IPS-18c (cell line): Measurements from ENCODE around the gene OPN5.
"Not testable (repeated sequence)": the region's sequence is repeated elsewhere in the genome, so short reads cannot be mapped to it uniquely, and the experiment has no call there.

ENCODE experiments used
- H3K4me3 ChIP-seq: 2 replicates; pipeline ENCODE4 v1.7.0; 2013; ENCODE audit warnings: low read depth, mild to moderate bottlenecking, low read length, moderate library complexity; ENCODE audit not compliant: insufficient read depth
- H3K9me3 ChIP-seq: one replicate; pipeline ENCODE4 v1.6.1; 2013; ENCODE audit warnings: mild to moderate bottlenecking, low read length, moderate library complexity; ENCODE audit not compliant: control insufficient read depth, insufficient read depth

OPN5 gene, protein sequence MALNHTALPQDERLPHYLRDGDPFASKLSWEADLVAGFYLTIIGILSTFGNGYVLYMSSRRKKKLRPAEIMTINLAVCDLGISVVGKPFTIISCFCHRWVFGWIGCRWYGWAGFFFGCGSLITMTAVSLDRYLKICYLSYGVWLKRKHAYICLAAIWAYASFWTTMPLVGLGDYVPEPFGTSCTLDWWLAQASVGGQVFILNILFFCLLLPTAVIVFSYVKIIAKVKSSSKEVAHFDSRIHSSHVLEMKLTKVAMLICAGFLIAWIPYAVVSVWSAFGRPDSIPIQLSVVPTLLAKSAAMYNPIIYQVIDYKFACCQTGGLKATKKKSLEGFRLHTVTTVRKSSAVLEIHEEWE

DNA sequence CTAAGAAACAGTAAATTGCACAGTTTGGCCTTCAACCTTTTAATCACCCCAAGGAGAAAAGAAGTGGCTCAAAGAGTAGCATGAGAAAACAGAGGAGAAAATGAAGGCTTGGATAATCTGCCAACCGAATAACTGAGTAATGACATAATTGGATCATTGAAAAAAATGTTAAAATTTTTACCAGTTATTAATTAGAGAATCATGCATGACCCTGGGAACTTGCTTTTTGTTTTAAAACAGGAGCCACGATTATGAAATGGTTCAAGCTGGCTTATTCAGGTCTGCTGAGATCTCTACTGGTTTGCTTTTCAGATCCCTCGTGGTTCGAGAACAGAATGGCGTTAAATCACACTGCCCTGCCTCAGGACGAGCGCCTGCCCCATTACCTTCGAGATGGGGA lies at the start of gene OPN5:
TSS of gene OPN5 (plus strand) at position 301 of the 400 bp plus-strand sequence. CDS start at position 336, 35 bp downstream.
- no peak within 1 kb of the TSS for H3K4me3 ChIP-seq
- no peaks in the 10 kb centered on the region for H3K9me3 ChIP-seq

DNA sequence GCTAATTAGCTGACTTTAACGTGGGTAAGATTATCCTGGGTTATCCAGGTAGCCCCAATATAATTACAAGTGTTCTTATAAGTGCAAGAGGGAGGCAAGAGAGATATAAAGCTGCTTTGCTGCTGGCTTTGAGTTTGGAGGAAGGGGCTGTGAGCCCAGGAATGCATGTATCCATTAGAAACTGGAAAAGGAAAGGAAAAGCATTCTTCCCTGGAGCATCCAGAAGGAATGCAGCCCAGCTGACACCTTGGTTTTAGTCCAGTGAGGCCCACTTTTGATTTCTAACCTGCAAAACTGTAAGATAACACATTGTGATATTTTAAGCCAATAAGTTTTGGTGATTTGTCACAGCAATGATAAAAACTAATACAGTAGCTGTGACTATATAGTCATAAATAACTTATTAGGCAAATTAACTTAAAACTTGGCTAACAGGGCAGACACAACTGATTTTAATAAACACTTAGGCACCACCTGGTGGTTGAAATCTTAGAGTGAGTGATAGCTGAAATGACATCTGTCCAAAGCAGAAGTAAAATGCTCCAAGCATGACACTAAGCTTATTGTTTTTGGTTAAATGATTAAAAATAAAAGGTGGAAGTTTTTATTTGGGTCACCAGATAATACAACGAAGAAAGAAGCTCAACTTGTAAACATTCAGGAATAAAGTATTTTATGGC lies 47.8 kb upstream of the OPN5 start:
- H3K9me3 ChIP-seq, result peaks cover 3% of the 10 kb centered on the region
- H3K4me3 ChIP-seq, result no peak overlapping the region

GRCh38 chr6:47734831-47735481 lies 46.9 kb upstream of the OPN5 start:
- Histone ChIP-seq H3K9me3 (peaks cover 3% of the 10 kb centered on the region), H3K4me3 (no peak overlapping the region)

DNA sequence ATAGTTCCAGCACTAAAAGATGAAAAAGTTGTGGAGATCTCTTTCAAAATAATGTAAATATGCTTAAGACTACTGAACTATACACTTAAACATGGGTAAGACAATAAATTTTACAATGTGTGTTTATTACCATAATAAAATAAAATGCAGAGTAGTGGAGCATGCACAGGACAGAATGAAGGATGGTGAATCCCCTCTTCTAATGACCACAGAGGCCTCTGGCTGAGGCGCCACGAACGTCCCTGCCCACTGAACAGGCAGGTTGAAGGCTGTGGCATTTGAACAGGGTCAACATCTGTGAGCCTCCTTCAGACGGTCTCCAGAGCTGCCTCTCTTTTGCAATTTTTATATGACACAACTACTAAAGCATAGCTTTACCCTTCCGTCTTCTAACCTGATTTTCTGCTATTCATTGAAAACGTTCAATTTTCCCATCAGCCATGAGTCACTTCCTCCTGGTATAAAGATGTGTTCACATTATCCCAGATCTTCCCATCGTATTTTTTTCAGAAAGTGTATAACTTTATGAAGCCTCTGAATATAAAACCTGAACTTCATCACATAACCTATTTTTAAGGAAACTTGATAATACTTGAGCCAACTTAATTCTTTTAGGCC lies 45.6 kb upstream of the OPN5 start:
- peaks cover 3% of the 10 kb centered on the region for H3K9me3 ChIP-seq
- H3K4me3 ChIP-seq, result no peak overlapping the region

DNA sequence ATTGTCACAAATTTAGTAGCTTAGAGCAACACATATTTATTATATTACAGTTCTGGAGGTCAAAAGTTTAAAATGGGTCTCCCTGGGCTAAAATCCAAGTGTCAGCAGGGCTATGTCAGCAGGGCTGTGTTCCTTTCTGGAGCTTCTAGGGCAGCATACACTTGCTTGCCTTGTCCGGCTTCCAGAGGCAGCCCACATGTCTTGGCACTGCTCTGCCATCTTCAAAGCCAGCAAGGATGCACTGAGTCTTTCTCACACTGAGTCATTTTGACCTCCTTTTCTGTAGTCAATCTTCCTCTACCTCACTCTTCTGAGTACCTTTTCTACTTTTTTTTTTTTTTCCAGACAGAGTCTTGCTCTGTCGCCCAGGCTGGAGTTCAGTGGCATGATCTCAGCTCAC lies 44.4 kb upstream of the OPN5 start:
- no peak overlapping the region for H3K4me3 ChIP-seq
- H3K9me3 ChIP-seq, result peaks cover 3% of the 10 kb centered on the region

DNA sequence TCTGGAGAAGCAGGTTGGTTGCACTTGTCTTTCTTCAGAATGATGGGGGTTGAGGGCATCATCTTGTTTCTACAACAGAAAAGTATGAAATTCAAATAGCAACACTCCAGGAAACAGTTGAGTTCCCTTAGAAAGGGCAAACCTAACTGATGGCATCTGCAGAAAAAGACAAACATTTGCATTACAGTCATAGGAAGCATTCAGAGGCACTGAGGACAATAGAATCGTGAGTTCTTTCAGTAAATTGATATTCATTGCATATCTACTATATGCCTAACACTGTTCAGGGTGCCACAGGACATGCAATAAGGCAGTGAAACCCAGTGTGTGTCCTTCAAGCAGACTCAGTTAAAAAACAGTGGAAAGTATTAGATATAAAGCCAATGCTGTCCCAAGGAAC lies 41.1 kb upstream of the OPN5 start:
- H3K9me3 ChIP-seq, result peaks cover 3% of the 10 kb centered on the region
- H3K4me3 ChIP-seq, result no peak overlapping the region

DNA sequence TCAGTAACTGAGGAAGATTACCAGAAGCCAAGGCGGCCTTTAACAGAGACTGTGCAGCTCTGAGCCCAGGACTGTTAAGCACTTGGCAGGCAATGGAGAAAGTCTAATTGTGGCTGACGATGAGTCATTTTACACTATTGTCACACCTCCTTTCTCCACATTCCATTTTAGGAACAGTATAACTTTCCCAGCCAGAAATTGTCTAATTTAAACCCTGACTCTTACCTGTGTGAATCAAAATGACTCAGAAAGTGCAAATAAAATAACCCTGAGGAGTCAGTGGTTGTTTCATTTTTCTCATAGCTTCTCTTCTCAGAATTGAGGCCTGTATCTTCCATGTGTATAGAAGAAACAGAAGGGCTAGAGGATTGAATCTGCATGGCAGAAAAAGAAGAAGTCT lies 40.0 kb upstream of the OPN5 start:
- peaks cover 5% of the 10 kb centered on the region for H3K9me3 ChIP-seq

GRCh38 chr6:47743744-47744143 lies 38.1 kb upstream of the OPN5 start:
- H3K4me3 ChIP-seq, result no peak overlapping the region
- peaks cover 2% of the 10 kb centered on the region for H3K9me3 ChIP-seq

More for the DNA sequence above, 40.0 kb upstream of the OPN5 start:
- no peak overlapping the region for H3K4me3 ChIP-seq

DNA sequence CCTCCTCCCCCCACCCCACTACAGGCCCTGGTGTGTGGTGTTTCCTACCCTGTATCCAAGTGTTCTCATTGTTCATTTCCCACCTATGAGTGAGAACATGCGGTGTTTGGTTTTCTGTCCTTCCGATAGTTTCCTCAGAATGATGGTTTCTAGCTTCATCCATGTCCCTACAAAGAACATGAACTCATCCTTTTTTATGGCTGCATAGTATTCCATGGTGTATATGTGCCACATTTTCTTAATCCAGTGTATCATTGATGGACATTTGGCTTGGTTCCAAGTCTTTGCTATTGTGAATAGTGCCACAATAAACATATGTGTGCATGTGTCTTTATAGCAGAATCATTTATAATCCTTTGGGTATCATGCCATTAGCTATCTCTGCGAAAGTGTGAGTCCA lies 36.6 kb upstream of the OPN5 start:
- H3K9me3 ChIP-seq, H3K4me3 ChIP-seq: not testable (repeated sequence)

DNA sequence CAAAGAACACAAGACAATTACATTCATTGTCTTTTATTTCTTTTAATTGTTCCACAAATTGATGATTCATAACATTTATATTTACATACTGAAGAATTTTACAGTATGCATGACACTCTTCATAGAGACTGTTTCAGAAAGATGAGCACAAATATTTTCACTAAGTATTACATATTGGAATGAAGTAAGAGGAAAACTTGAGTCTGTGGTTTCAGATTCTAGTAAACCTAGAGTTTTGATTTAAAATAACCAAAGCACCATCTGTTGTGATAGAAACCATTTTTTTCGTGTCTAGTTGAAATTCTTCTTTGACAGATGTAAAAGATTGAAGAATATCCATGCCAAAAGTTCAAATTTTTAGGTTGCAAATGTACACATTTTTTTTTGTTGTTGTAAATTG lies 32.1 kb upstream of the OPN5 start:
- Histone ChIP-seq H3K9me3 (peaks cover 4% of the 10 kb centered on the region), H3K4me3 (no peak overlapping the region)

GRCh38 chr6:47752801-47753200 lies 29.0 kb upstream of the OPN5 start:
- peaks cover 2% of the 10 kb centered on the region for H3K9me3 ChIP-seq
- H3K4me3 ChIP-seq, result no peak overlapping the region

GRCh38 chr6:47759364-47759763 lies 22.5 kb upstream of the OPN5 start:
- Histone ChIP-seq H3K9me3 (no peaks in the 10 kb centered on the region), H3K4me3 (no peak overlapping the region)

- no peaks in the 10 kb centered on the region for H3K9me3 ChIP-seq
These were observed 19.3 kb upstream of the OPN5 start for GRCh38 chr6:47762502-47762901.

GRCh38 chr6:47766445-47766844 lies 15.4 kb upstream of the OPN5 start:
- Histone ChIP-seq H3K9me3 (no peaks in the 10 kb centered on the region), H3K4me3 (no peak overlapping the region)

More at GRCh38 chr6:47762502-47762901, 19.3 kb upstream of the OPN5 start:
- H3K4me3 ChIP-seq, result no peak overlapping the region

DNA sequence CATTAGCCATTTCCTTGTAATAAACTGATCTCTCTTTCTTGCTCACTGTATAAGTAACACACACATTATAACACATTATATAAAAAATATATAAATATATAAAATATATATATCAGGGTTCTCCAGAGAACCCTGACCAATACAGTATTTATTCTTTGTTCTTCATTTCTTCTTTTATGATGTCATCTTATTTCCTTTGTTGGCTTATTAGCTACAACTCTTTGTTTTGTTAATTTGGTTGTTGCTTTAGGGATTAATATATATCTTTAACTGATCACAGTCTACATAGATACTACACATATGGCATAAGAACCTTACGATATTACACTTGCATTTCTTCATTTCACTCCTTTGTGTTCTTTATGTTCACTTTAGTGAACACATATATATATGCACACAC lies 14.7 kb upstream of the OPN5 start:
- Histone ChIP-seq H3K4me3 (no peak overlapping the region), H3K9me3 (no peaks in the 10 kb centered on the region)

DNA sequence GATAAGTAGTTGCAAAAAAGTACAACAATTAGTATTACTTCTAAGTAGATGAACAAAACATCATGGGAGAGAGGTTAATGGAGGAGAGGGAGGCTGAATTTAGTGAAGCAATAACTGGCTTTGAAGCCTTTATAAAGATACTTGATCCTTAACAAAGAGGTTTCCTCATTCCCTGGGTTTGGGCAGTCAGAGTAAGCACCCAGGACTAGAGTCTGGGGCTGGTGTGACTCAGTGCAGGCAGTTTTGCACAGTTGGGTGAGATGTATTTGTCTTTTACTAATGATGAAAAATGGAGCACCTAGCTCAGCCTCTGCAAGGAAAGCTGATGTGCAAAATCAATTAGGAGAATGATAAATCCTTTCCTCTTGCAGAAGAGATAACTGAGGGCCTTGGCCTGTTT lies 11.8 kb upstream of the OPN5 start:
- Histone ChIP-seq H3K9me3 (no peaks in the 10 kb centered on the region), H3K4me3 (no peak overlapping the region)

GRCh38 chr6:47772359-47772758 lies 9.5 kb upstream of the OPN5 start:
- H3K9me3 ChIP-seq, result no peaks in the 10 kb centered on the region

DNA sequence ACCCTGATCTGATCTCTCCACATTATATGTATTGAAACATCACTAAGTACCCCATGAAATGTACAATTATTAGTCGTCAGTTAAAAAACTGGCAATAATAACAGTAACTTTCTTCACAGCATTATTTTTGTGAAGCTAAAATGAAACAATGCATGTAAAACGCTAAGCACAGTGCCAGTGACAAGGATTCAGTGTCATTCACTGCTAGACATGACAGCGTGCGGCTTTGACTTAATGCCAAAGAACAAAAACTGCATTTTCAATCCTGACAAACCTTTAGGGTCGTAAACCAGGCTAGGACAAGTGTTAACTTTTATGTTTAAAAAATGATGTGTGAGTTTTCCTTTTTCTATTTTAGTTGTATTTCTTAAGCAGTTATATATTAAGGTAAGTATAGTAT lies 8.8 kb upstream of the OPN5 start:
- H3K9me3 ChIP-seq, result no peaks in the 10 kb centered on the region
- H3K4me3 ChIP-seq, result no peak overlapping the region

More at GRCh38 chr6:47772359-47772758, 9.5 kb upstream of the OPN5 start:
- H3K4me3 ChIP-seq, result no peak overlapping the region
